HG02981 (cell line): ENCODE data around the gene ARHGEF9.
A peak's percentile ranks its signal among the peaks of the same experiment; 100 is the strongest.

Source experiments
- ATAC-seq: cut with Tn5 transposase; IDR thresholded peaks from one replicate; pipeline ENCODE4 v1.9.1; 2021; ENCODE audit warnings: mild to moderate bottlenecking, moderate library complexity; ENCODE audit not compliant: unreplicated experiment

The ARHGEF9 gene

GRCh38 chrX:63747331-63747730 lies 37.7 kb downstream of the ARHGEF9 start:
- no peak for ATAC-seq

- peak; percentile 8 for ATAC-seq
These were observed 38.3 kb downstream of the ARHGEF9 start for GRCh38 chrX:63746715-63747114.

GRCh38 chrX:63746278-63746677 lies 38.7 kb downstream of the ARHGEF9 start:
- peak; percentile 95 for ATAC-seq

GRCh38 chrX:63744850-63745394 lies 40.1 kb downstream of the ARHGEF9 start:
- ATAC-seq, result no peak

- ATAC-seq, result no peak
These were observed 41.4 kb downstream of the ARHGEF9 start for GRCh38 chrX:63743596-63743995.

- ATAC-seq, result peak; percentile 76
These were observed 44.6 kb downstream of the ARHGEF9 start for GRCh38 chrX:63740382-63740781.

GRCh38 chrX:63739885-63740284 lies 45.1 kb downstream of the ARHGEF9 start:
- no peak for ATAC-seq

GRCh38 chrX:63738696-63739095 lies 46.3 kb downstream of the ARHGEF9 start:
- no peak for ATAC-seq

- ATAC-seq, result no peak
These were observed 47.7 kb downstream of the ARHGEF9 start for GRCh38 chrX:63737131-63737921.

GRCh38 chrX:63735882-63736281 lies 49.1 kb downstream of the ARHGEF9 start:
- ATAC-seq, result no peak

- ATAC-seq, result no peak
These were observed 64.7 kb downstream of the ARHGEF9 start for GRCh38 chrX:63720293-63720692.

- no peak for ATAC-seq
These were observed 65.4 kb downstream of the ARHGEF9 start for GRCh38 chrX:63719633-63720032.

GRCh38 chrX:63718010-63718694 lies 66.9 kb downstream of the ARHGEF9 start:
- ATAC-seq, result peak; percentile 85

GRCh38 chrX:63713526-63713925 lies 71.5 kb downstream of the ARHGEF9 start:
- ATAC-seq, result no peak

GRCh38 chrX:63708801-63709200 lies 76.2 kb downstream of the ARHGEF9 start:
- no peak for ATAC-seq

GRCh38 chrX:63702556-63702955 lies 82.5 kb downstream of the ARHGEF9 start:
- no peak for ATAC-seq

- ATAC-seq, result peak; percentile 68
These were observed 97.9 kb downstream of the ARHGEF9 start for GRCh38 chrX:63686878-63687714.

- ATAC-seq, result no peak
These were observed 104.6 kb downstream of the ARHGEF9 start for GRCh38 chrX:63680423-63680822.

- no peak for ATAC-seq
These were observed 105.6 kb downstream of the ARHGEF9 start for GRCh38 chrX:63679432-63679831.

- no peak for ATAC-seq
These were observed 109.3 kb downstream of the ARHGEF9 start for GRCh38 chrX:63675716-63676115.

- no peak for ATAC-seq
These were observed 111.1 kb downstream of the ARHGEF9 start for GRCh38 chrX:63673896-63674295.
